Neural progenitor cell (in vitro differentiated cells): ENCODE data around the gene MEIS2. TPM values are rescaled to one million over a fixed set of nuclear protein-coding genes. Genes with fewer than 3 reads are reported as not detected.

Experiments
- DNase-seq: peaks from one replicate; pipeline ENCODE4 v3.0.0-alpha.2; 2016; ENCODE audit warnings: low spot score
- H2AFZ ChIP-seq: fragments of 200-600 bp; sonication (generic); replicated peaks from 2 replicates; pipeline ENCODE4 v1.6.1; 2016; ENCODE audit warnings: antibody characterized with exemption
- H3F3A ChIP-seq: fragments of 200-600 bp; sonication (generic); 2 replicates; pipeline ENCODE4 v1.6.1; 2016; ENCODE audit warnings: antibody characterized with exemption, low read depth
- H3K27ac ChIP-seq: fragments of 200-600 bp; sonication (generic); 2 replicates; pipeline ENCODE4 v1.5.1; 2016; ENCODE audit warnings: mild to moderate bottlenecking
- H3K27me3 ChIP-seq: fragments of 200-600 bp; sonication (generic); 2 replicates; pipeline ENCODE4 v1.6.1; 2016; ENCODE audit warnings: mild to moderate bottlenecking, moderate library complexity
- H3K36me3 ChIP-seq: fragments of 200-600 bp; sonication (generic); 2 replicates; pipeline ENCODE4 v1.5.1; 2016
- H3K4me1 ChIP-seq: fragments of 200-600 bp; sonication (generic); 2 replicates; pipeline ENCODE4 v1.6.1; 2016; ENCODE audit warnings: mixed run types
- H3K4me2 ChIP-seq: fragments of 200-600 bp; sonication (generic); 2 replicates; pipeline ENCODE4 v1.6.1; 2016
- H3K4me3 ChIP-seq: fragments of 200-600 bp; sonication (generic); 2 replicates; pipeline ENCODE4 v1.5.1; 2016
- H3K79me2 ChIP-seq: fragments of 200-600 bp; sonication (generic); 2 replicates; pipeline ENCODE4 v1.6.1; 2016; ENCODE audit warnings: low read depth
- H3K9ac ChIP-seq: fragments of 200-600 bp; sonication (generic); 2 replicates; pipeline ENCODE4 v1.6.1; 2016
- H3K9me3 ChIP-seq: fragments of 200-600 bp; sonication (generic); 2 replicates; pipeline ENCODE4 v1.5.1; 2016; ENCODE audit warnings: low read depth
- H4K20me1 ChIP-seq: fragments of 200-600 bp; sonication (generic); 2 replicates; pipeline ENCODE4 v1.6.1; 2016; ENCODE audit warnings: low read depth
- H3K27ac Mint-ChIP-seq: 3 replicates; pipeline ENCODE4 v1.8.0; 2021; ENCODE audit warnings: mixed read lengths
- H3K27me3 Mint-ChIP-seq: 2 replicates; pipeline ENCODE4 v1.8.0; 2022; ENCODE audit warnings: low read depth, mild to moderate bottlenecking, inconsistent platforms, moderate library complexity, mixed read lengths; ENCODE audit not compliant: insufficient read depth
- H3K36me3 Mint-ChIP-seq: 3 replicates; pipeline ENCODE4 v1.8.0; 2021; ENCODE audit warnings: mixed read lengths
- H3K4me1 Mint-ChIP-seq: 3 replicates; pipeline ENCODE4 v1.8.0; 2021; ENCODE audit warnings: mixed read lengths
- H3K4me3 Mint-ChIP-seq: 3 replicates; pipeline ENCODE4 v1.8.0; 2021; ENCODE audit warnings: mild to moderate bottlenecking, moderate library complexity, mixed read lengths
- H3K9me3 Mint-ChIP-seq: 3 replicates; pipeline ENCODE4 v1.8.0; 2020; ENCODE audit warnings: mixed read lengths
- CTCF ChIP-seq: fragments of 200-600 bp; sonication (generic); IDR thresholded peaks from 2 replicates; pipeline ENCODE4 v1.5.1; 2017; ENCODE audit warnings: antibody characterized with exemption, mild to moderate bottlenecking
- EZH2 ChIP-seq: fragments of 200-600 bp; sonication (generic); IDR thresholded peaks from 2 replicates; pipeline ENCODE4 v1.6.1; 2017; ENCODE audit warnings: antibody characterized with exemption, mild to moderate bottlenecking, moderate library complexity
- EZH2phosphoT487 ChIP-seq: fragments of 200-600 bp; sonication (generic); IDR thresholded peaks from 2 replicates; pipeline ENCODE4 v1.6.1; 2017; ENCODE audit warnings: antibody characterized with exemption
- total RNA-seq: library from RNA; depleted of rRNA; stranded (reverse); fragments of >200 nt; gene quantifications from 2 replicates; pipeline ENCODE4 v1.2.3, GENCODE V29; 2015; ENCODE audit warnings: low replicate concordance

The MEIS2 gene
- total RNA-seq, 1 donor from 2014 or later, result 18.3 TPM

- no peak overlapping the region for H3K9ac ChIP-seq
- H3F3A ChIP-seq, result peaks cover 83% of the 10 kb centered on the region
- peak overlapping the region; percentile 62 for H3K27ac Mint-ChIP-seq
- H3K9me3 Mint-ChIP-seq, result no peaks in the 10 kb centered on the region
- H3K4me2 ChIP-seq, result peak overlapping the region; percentile 96
- no peaks in the 10 kb centered on the region for H3K9me3 ChIP-seq
- TF ChIP-seq CTCF (no peak), EZH2 (peak; percentile 1)
- H3K36me3 ChIP-seq, result no peaks in the 10 kb centered on the region
- peaks cover 70% of the 10 kb centered on the region for H3K27me3 Mint-ChIP-seq
- peak overlapping the region; percentile 30 for H2AFZ ChIP-seq
- no peaks in the 10 kb centered on the region for H3K36me3 Mint-ChIP-seq
- peaks cover 50% of the 10 kb centered on the region for H3K4me1 Mint-ChIP-seq
- DNase-seq, result peak; percentile 77
- peaks cover 69% of the 10 kb centered on the region for H3K27me3 ChIP-seq
- no peak overlapping the region for H3K27ac ChIP-seq
- peaks cover 36% of the 10 kb centered on the region for H3K4me1 ChIP-seq
- peaks cover 39% of the 10 kb centered on the region for H3K79me2 ChIP-seq
- peak overlapping the region; percentile 94 for H3K4me3 Mint-ChIP-seq
- H3K4me3 ChIP-seq, result peak overlapping the region; percentile 67
- H4K20me1 ChIP-seq, result peaks cover 13% of the 10 kb centered on the region
Observed at GRCh38 chr15:37098468-37099318, 1.7 kb downstream of the MEIS2 start.

DNA sequence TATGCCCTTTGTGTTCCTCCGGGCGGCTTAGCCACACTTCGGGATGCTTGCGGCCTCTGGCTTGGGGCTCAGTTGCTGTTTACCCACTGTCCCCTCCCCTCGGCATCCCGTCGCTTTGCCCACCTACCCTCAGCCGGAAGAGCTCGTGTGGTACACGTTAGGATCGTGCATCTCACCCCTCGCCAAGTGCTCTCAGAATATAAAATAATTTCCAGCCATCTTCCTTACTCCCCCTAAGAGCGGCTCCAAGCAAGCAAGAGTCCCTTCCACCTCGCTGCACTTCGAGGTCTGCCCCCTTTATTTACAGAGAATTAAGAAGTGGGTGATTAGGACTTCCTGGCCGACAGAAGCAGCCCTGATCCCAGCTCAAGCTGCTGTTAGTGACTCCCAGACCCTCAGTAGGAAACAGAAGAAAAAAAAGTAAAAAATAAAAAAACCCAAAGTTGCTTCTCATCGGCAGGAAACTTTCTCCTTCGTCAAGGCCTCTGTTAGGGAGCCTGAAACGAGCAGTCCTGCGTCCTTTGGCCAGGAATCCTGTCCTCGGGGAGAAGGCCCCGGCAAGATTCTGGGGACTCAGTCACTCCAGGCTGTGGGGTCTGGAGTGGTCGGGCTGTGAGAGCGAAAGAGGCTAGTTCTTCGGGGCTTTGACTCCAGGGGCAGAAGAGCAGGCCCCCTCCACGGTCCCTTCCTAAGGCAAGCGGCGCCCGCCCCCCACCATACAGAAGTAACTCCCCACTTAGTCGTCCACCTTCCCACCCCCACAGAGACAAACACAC is 3.0 kb downstream of the MEIS2 start:
- peaks cover 6% of the 10 kb centered on the region for H3K36me3 Mint-ChIP-seq
- no peak overlapping the region for H3K27ac Mint-ChIP-seq
- H3K27ac ChIP-seq, result no peak overlapping the region
- H3K27me3 ChIP-seq, result peaks cover 69% of the 10 kb centered on the region
- H3K27me3 Mint-ChIP-seq, result peaks cover 64% of the 10 kb centered on the region
- H3K4me1 Mint-ChIP-seq, result peaks cover 45% of the 10 kb centered on the region
- peak overlapping the region; percentile 96 for H3K4me2 ChIP-seq
- H3K79me2 ChIP-seq, result peaks cover 39% of the 10 kb centered on the region
- H4K20me1 ChIP-seq, result peaks cover 12% of the 10 kb centered on the region
- peak; percentile 74 for DNase-seq
- H2AFZ ChIP-seq, result no peak overlapping the region
- peaks cover 41% of the 10 kb centered on the region for H3K4me1 ChIP-seq
- H3K9ac ChIP-seq, result no peak overlapping the region
- TF ChIP-seq EZH2phosphoT487, result no peak
- TF ChIP-seq CTCF, result no peak
- TF ChIP-seq EZH2, result no peak
- H3F3A ChIP-seq, result peaks cover 73% of the 10 kb centered on the region
- H3K9me3 ChIP-seq, result no peaks in the 10 kb centered on the region
- H3K4me3 ChIP-seq, result peak overlapping the region; percentile 67
- no peaks in the 10 kb centered on the region for H3K36me3 ChIP-seq
- peak overlapping the region; percentile 94 for H3K4me3 Mint-ChIP-seq
- H3K9me3 Mint-ChIP-seq, result no peaks in the 10 kb centered on the region

GRCh38 chr15:37096558-37097143 is 3.7 kb downstream of the MEIS2 start:
- Histone ChIP-seq H4K20me1 (peaks cover 12% of the 10 kb centered on the region), H3K4me1 (peaks cover 41% of the 10 kb centered on the region), H3K27me3 (peaks cover 73% of the 10 kb centered on the region), H3F3A (peaks cover 66% of the 10 kb centered on the region), H3K79me2 (peaks cover 39% of the 10 kb centered on the region), H3K9ac (no peak overlapping the region), H3K4me2 (peak overlapping the region; percentile 96), H2AFZ (no peak overlapping the region), H3K36me3 (no peaks in the 10 kb centered on the region), H3K9me3 (no peaks in the 10 kb centered on the region), H3K4me3 (peak overlapping the region; percentile 67), H3K27ac (no peak overlapping the region)
- Mint-ChIP-seq H3K4me1 (peaks cover 42% of the 10 kb centered on the region), H3K9me3 (no peaks in the 10 kb centered on the region), H3K4me3 (peak overlapping the region; percentile 94), H3K27ac (no peak overlapping the region), H3K36me3 (peaks cover 6% of the 10 kb centered on the region), H3K27me3 (peaks cover 60% of the 10 kb centered on the region)
- no peak for DNase-seq
- TF ChIP-seq EZH2phosphoT487, result no peak
- peak; percentile 66 for TF ChIP-seq EZH2
